HCT116 (cell line): ENCODE data around the gene TMEM178B. TPM values are rescaled to one million over a fixed set of nuclear protein-coding genes. Genes with fewer than 3 reads are reported as not detected.

ENCODE experiments used
- ATAC-seq: fragments of 200-7000 bp; cut with Tn5 transposase; 2 replicates; pipeline ENCODE4 v1.9.1; 2020; ENCODE audit warnings: mild to moderate bottlenecking, moderate library complexity
- BruUV-seq: library from RNA; stranded (reverse); fragments of 400-500 nt; replicated peaks from 2 replicates; lab custom pipeline; 2021; lab: Mats Ljungman, UMichigan
- CTCF ChIA-PET: fragments of 300-600 bp; sonication (Branson Sonifier 250); formaldehyde crosslinking; loops from one replicate; lab custom pipeline; 2021; ENCODE audit warnings: antibody characterized with exemption; lab: Charles Lee
- POLR2A ChIA-PET: fragments of 300-600, 350-600 bp; sonication (Branson Sonifier 250); formaldehyde crosslinking; loops from one replicate; lab custom pipeline; 2021; ENCODE audit warnings: antibody characterized with exemption; lab: Charles Lee
- RAD21 ChIA-PET, 2 experiments: fragments of 300-600 bp; sonication (Branson Sonifier 250); formaldehyde crosslinking; loops; one replicate each; lab custom pipeline; 2023; ENCODE audit warnings: low total read pairs in 2 of 2; ENCODE audit not compliant: uncharacterized antibody in 2 of 2, unreplicated experiment in 2 of 2, low non-redundant PET in 1 of 2; lab: Charles Lee
- DNase-seq: peaks from one replicate; pipeline ENCODE4 v3.0.0-alpha.2; 2010; ENCODE audit warnings: low read depth, low spot score
- H2AFZ ChIP-seq: fragments of 200-600 bp; shearing (Covaris generic), sonication (generic); 2 replicates; pipeline ENCODE4 v1.6.1; 2017; ENCODE audit warnings: low read depth, mixed run types, mixed read lengths, antibody characterized with exemption, low read length; ENCODE audit not compliant: poor library complexity, severe bottlenecking
- H3K27ac ChIP-seq: 2 replicates; pipeline ENCODE4 v1.5.1; 2012; ENCODE audit warnings: low read depth, low read length
- H3K27me3 ChIP-seq: fragments of 200-600 bp; sonication (generic); 2 replicates; pipeline ENCODE4 v1.6.1; 2016; ENCODE audit warnings: mixed run types, low read length, mixed read lengths; ENCODE audit not compliant: insufficient read depth
- H3K36me3 ChIP-seq, 2 experiments: fragments of 200-500 bp in 1 of 2; fragments of 200-600 bp in 1 of 2; sonication (Bioruptor generic) in 1 of 2; sonication (generic) in 1 of 2; 2 replicates each; pipeline versions ENCODE4 v1.5.1 to v1.6.1; 2014 to 2016; ENCODE audit warnings: low read length in 2 of 2, inconsistent platforms in 1 of 2, mixed read lengths in 1 of 2, mixed run types in 1 of 2; ENCODE audit not compliant: insufficient read depth in 2 of 2, control insufficient read depth in 1 of 2
- H3K4me1 ChIP-seq, 2 experiments: fragments of 200-600 bp in 1 of 2; sonication (generic) in 1 of 2; 2 replicates each; pipeline versions ENCODE4 v1.5.1 to v1.6.1; 2012 to 2017; ENCODE audit warnings: low read length in 2 of 2, inconsistent platforms in 1 of 2, mild to moderate bottlenecking in 1 of 2, mixed read lengths in 1 of 2, mixed run types in 1 of 2, moderate library complexity in 1 of 2; ENCODE audit not compliant: insufficient read depth in 2 of 2, control insufficient read depth in 1 of 2
- H3K4me2 ChIP-seq: fragments of 200-600 bp; sonication (generic); 2 replicates; pipeline ENCODE4 v1.6.1; 2017; ENCODE audit warnings: mixed run types, low read length, mixed read lengths
- H3K4me3 ChIP-seq, 2 experiments: fragments of 200-600 bp in 1 of 2; sonication (generic) in 1 of 2; replicated peaks in 1 of 2; 2 replicates each; pipeline ENCODE4 v1.5.1; 2011 to 2016; ENCODE audit warnings: low read length in 2 of 2, control low read depth in 1 of 2, low read depth in 1 of 2, mild to moderate bottlenecking in 1 of 2, mixed read lengths in 1 of 2, mixed run types in 1 of 2
- H3K79me2 ChIP-seq: fragments of 200-600 bp; sonication (generic); 2 replicates; pipeline ENCODE4 v1.6.1; 2017; ENCODE audit warnings: mild to moderate bottlenecking, mixed run types, low read length, moderate library complexity, mixed read lengths; ENCODE audit not compliant: insufficient read depth
- H3K9ac ChIP-seq: fragments of 200-600 bp; sonication (generic); 2 replicates; pipeline ENCODE4 v1.6.1; 2016; ENCODE audit warnings: low read length, mixed read lengths
- H3K9me2 ChIP-seq: fragments of 200-600 bp; sonication (generic), shearing (Covaris generic); 2 replicates; pipeline ENCODE4 v1.6.1; 2017; ENCODE audit warnings: mixed run types, mild to moderate bottlenecking, moderate library complexity; ENCODE audit not compliant: insufficient read depth
- H3K9me3 ChIP-seq, 2 experiments: fragments of 200-500 bp in 1 of 2; fragments of 200-600 bp in 1 of 2; sonication (Bioruptor generic) in 1 of 2; sonication (generic) in 1 of 2; 2 replicates each; pipeline ENCODE4 v1.6.1; 2014 to 2017; ENCODE audit warnings: low read length in 2 of 2, mixed read lengths in 2 of 2, inconsistent platforms in 1 of 2, low read depth in 1 of 2, mild to moderate bottlenecking in 1 of 2, mixed run types in 1 of 2, moderate library complexity in 1 of 2; ENCODE audit not compliant: control insufficient read depth in 1 of 2, insufficient read depth in 1 of 2
- H4K20me1 ChIP-seq: fragments of 200-600 bp; sonication (generic), shearing (Covaris generic); 2 replicates; pipeline ENCODE4 v1.6.1; 2017; ENCODE audit warnings: mixed run types, mild to moderate bottlenecking, moderate library complexity; ENCODE audit not compliant: insufficient read depth
- EGR1 ChIP-seq: IDR thresholded peaks from 2 replicates; pipeline ENCODE4 v1.6.1; 2012; ENCODE audit warnings: low read depth
- ELF1 ChIP-seq: IDR thresholded peaks from 2 replicates; pipeline ENCODE4 v1.6.1; 2012; ENCODE audit warnings: low read depth, borderline replicate concordance
- EZH2 ChIP-seq: fragments of 200-600 bp; sonication (generic); IDR thresholded peaks from 2 replicates; pipeline ENCODE4 v1.6.1; 2017; ENCODE audit warnings: antibody characterized with exemption, mixed run types
- FOSL1 ChIP-seq: IDR thresholded peaks from 2 replicates; pipeline ENCODE4 v1.6.1; 2012; ENCODE audit warnings: low read depth
- RAD21 ChIP-seq: IDR thresholded peaks from 2 replicates; pipeline ENCODE4 v1.6.1; 2012; ENCODE audit warnings: low read depth, mild to moderate bottlenecking
- SIN3A ChIP-seq: IDR thresholded peaks from 2 replicates; pipeline ENCODE4 v1.6.1; 2012; ENCODE audit warnings: low read depth
- SRF ChIP-seq: IDR thresholded peaks from 2 replicates; pipeline ENCODE4 v1.6.1; 2012; ENCODE audit warnings: low read depth
- ZFX ChIP-seq: fragments of 450-650 bp; IDR thresholded peaks from 2 replicates; pipeline ENCODE4 v1.6.1; 2017
- ZNF274 ChIP-seq: fragments of 200-500 bp; sonication (Bioruptor generic); IDR thresholded peaks from 2 replicates; pipeline ENCODE4 v1.6.1; 2014; ENCODE audit warnings: mild to moderate bottlenecking, low read depth, low read length, inconsistent platforms
- intact Hi-C: fragments of 100-400 bp; cut with micrococcal nuclease; formaldehyde crosslinking; loops from 2 replicates; pipeline ENCODE4 v1.10.0; 2022
- total RNA-seq: library from RNA; stranded (reverse); gene quantifications from one replicate; pipeline ENCODE4 v1.2.1, GENCODE V29; 2021; ENCODE audit not compliant: unreplicated experiment
- TF ChIP-seq, protein P1 (sequence below): IDR thresholded peaks from 2 replicates; pipeline ENCODE4 v1.6.1; 2011; ENCODE audit warnings: mild to moderate bottlenecking, low read length, moderate library complexity; ENCODE audit not compliant: insufficient replicate concordance; ENCODE audit errors: extremely low read depth

The TMEM178B gene
- total RNA-seq, 1 experiment from 2014 or later, result 0.02 TPM

DNA sequence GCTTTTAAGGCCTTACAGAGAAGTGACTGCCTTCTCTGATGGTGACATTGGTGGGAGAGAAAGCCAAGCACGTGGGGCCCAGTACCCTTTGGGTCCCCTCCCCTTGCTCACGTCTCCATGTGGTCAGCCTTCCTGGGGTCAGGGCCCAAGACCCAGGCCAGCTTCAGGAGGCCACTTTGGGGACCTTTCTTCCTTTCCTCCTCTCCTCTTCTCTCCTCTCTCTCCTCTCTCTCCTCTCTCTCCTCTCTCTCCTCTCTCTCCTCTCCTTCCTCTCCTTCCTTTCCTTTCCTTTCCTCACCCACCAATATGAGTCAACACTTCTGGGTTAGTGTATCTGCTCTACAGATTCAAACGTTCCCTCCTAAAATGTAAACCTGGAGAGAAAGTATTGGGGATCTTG is 380.5 kb downstream of the TMEM178B start:
- H3K9me3 ChIP-seq, result no peaks in the 10 kb centered on the region
- peaks cover 53% of the 10 kb centered on the region for H3K27me3 ChIP-seq
- H3K9me2 ChIP-seq, result no peaks in the 10 kb centered on the region
- ChIA-PET CTCF (no interaction called here), RAD21 (no interaction called here), POLR2A (no interaction called here)
- H3K36me3 ChIP-seq, result no peaks in the 10 kb centered on the region
- H2AFZ ChIP-seq, result no peak overlapping the region
- H3K4me1 ChIP-seq, result no peaks in the 10 kb centered on the region
- TF ChIP-seq ZFX, result no peak
- TF ChIP-seq EZH2, result no peak
- TF ChIP-seq ZNF274, result no peak
- TF ChIP-seq SIN3A, result no peak
- TF ChIP-seq EGR1, result no peak
- DNase-seq (no peak), ATAC-seq (no peak)
- H4K20me1 ChIP-seq, result no peaks in the 10 kb centered on the region
- H3K27ac ChIP-seq, result no peak overlapping the region
- no peak overlapping the region for H3K4me2 ChIP-seq
- no peaks in the 10 kb centered on the region for H3K79me2 ChIP-seq
- no peak overlapping the region for H3K9ac ChIP-seq
- no TSS peak for BruUV-seq
- intact Hi-C loops, result no loop called here
- H3K4me3 ChIP-seq, result no peak overlapping the region

DNA sequence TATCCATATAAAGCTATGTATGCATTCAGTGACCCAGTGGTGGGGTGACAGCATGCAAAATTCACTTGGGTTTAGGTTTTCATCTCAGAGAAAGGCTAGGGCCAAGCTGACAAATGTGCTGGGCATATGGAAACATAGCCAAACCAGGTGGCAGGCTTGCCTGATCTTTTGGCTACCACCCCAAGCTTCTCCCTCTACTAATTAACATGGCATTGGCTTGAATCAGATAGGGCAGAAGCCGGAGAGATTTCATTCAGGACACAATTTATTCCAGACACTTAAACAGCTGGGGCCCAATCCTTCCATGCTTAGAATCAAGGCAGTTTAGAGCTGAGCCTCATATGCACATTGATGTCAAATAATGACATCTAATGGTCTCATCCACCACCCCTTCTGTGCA is 381.9 kb downstream of the TMEM178B start:
- intact Hi-C loops, result no loop called here

More for the DNA sequence above, 381.9 kb downstream of the TMEM178B start:
- H3K36me3 ChIP-seq, result no peaks in the 10 kb centered on the region
- no peak overlapping the region for H2AFZ ChIP-seq
- H3K9ac ChIP-seq, result no peak overlapping the region
- ChIA-PET POLR2A (no interaction called here), CTCF (no interaction called here), RAD21 (no interaction called here)
- H4K20me1 ChIP-seq, result no peaks in the 10 kb centered on the region
- no peak for DNase-seq
- no peak overlapping the region for H3K27ac ChIP-seq
- no TSS peak for BruUV-seq
- H3K4me3 ChIP-seq, result no peak overlapping the region
- H3K27me3 ChIP-seq, result peaks cover 44% of the 10 kb centered on the region
- TF ChIP-seq RAD21, result no peak
- TF ChIP-seq, protein P1, sequence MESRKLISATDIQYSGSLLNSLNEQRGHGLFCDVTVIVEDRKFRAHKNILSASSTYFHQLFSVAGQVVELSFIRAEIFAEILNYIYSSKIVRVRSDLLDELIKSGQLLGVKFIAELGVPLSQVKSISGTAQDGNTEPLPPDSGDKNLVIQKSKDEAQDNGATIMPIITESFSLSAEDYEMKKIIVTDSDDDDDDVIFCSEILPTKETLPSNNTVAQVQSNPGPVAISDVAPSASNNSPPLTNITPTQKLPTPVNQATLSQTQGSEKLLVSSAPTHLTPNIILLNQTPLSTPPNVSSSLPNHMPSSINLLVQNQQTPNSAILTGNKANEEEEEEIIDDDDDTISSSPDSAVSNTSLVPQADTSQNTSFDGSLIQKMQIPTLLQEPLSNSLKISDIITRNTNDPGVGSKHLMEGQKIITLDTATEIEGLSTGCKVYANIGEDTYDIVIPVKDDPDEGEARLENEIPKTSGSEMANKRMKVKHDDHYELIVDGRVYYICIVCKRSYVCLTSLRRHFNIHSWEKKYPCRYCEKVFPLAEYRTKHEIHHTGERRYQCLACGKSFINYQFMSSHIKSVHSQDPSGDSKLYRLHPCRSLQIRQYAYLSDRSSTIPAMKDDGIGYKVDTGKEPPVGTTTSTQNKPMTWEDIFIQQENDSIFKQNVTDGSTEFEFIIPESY, result no peak
- no peak for TF ChIP-seq SRF
- no peak for TF ChIP-seq ELF1
- TF ChIP-seq FOSL1, result no peak
- H3K4me1 ChIP-seq, result no peaks in the 10 kb centered on the region
- H3K9me2 ChIP-seq, result no peaks in the 10 kb centered on the region
- no peak for ATAC-seq
- H3K4me2 ChIP-seq, result no peak overlapping the region
- no peaks in the 10 kb centered on the region for H3K9me3 ChIP-seq
- H3K79me2 ChIP-seq, result no peaks in the 10 kb centered on the region
